ENCODE data around the gene WDR86.

WDR86 gene

DNA sequence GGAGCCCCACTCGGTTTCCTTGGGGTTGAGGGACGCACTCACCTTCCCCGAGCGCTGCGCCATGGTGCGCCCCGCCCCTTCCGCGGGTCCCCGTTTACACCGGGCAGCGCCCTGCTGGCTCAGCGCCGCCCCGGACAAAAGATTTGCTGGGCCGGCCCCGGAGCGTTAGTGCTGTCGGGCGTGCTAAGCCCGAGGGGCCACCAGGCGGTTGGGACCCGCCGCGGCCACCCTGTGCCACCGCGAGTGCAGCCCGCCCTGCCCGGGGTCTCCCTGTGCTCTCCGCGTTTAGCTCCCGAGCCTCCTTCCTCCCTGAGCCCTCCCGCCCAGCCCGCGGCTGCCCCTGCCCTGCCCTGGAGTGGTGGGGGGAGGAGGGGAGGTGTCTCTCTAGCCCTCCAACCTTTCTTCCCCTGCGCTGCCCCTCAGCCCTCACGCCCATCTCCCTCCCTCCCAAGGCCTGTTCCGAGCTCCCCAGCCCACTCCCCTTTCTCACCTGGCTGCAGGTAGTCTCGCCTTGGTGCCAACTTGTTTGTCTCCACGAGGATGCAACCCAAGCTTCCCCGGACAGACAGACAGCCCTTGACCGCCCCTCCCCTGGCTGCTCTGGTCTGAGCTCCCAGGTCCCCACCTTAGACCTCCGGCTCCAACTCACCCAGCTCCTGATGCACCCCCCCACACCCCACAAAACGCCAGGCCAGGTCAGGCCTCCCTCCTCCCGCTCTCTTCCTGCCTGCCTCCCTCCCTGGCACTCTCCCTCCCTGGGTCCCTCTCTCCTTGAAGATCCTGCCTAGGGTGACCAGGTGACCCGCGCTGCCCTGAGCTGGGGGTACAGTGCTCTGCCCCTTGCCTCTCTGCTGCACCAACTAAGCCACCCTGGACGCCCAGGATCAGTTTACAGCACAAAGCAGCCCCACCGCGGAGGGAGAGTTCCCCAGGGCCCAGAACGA lies 30.3 kb upstream of the WDR86 start, which contains the start of gene CRYGN:
CRYGN (minus strand) TSS at position 287 of the 944 bp plus-strand sequence; CDS start at position 63, 224 bp downstream.
- DNase-seq (ENCODE audit: low read depth in 2 of 2), result no peak

GRCh38 chr7:151438864-151439601 lies 29.2 kb upstream of the WDR86 start:
- DNase-seq (ENCODE audit: low read depth in 2 of 2), result no peak

GRCh38 chr7:151437866-151438516 lies 28.2 kb upstream of the WDR86 start:
- no peak for DNase-seq (ENCODE audit: low read depth in 2 of 2)

DNA sequence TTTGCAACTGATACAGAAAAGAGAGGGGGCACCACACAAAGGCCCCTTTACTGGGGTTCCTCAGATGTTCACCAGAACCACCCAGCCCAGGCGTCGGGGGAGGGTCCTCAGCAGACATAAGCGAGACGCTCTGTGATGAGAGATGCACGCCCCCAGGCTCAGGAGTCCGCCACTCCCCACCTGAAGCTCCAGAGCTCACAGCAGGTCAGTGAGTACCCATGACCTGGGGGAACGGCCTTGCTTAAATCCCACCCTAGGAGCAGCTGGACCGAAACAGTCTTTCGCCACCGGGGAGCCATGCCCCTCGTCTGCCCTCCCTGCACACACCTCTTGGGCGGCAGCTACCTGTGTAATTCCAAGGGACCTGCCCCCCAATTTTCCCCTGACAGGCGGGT lies 27.3 kb upstream of the WDR86 start:
- no peak for DNase-seq (ENCODE audit: low read depth in 2 of 2)

DNA sequence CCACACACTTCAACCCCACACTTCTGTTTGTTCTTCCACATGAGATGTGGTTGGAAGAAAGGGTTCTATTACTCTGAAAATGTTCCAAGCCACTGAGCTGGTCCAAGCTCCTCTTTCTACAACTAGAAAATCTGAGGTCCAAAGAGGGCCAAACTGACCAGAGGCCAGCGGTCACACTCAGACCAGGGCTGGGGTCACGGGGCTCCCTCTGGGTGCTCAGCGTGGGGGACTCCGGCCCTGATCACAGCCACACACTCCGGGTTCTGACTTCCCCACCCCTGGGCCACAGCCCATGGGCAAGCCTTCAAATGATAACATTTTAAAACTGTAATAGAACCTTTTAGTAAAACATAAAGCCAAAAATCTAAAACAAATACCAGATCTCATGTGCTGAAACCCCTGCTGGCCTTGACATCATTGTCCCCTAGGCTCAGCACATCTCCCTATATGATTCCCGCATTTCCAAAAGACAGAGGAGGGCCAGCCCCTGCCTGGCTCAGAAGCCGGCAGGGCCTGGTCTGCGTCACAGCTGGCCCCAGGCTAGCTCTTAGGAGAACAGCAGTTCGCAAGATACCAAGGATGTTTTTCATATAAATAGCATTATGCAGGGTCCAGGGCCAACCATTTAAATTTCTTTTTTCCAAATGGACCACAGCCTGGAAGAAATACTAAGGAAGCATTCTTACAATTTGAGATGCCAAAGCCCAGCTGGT lies 26.8 kb upstream of the WDR86 start:
- no peak for DNase-seq (ENCODE audit: low read depth in 2 of 2)

DNA sequence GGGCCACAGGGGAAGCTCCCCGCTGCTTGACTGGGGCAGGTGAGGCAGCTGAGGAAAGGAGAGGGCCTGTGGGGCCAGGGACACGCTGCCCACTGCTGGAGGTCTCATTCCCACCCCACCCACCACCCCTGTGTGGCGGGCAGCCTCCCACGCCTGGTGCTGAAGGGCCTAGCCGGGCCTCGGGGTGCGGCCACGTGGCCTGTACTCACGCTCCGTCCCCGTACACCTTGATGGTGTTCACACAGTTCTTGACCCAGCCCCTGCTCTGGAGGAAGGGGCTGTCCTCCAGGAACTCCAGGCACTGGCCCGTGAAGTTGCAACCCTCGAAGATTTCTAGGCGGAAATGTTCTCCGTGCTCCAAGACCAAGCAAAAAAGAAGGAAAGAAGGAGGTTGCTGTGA lies 26.1 kb upstream of the WDR86 start:
- DNase-seq (ENCODE audit: low read depth in 2 of 2), result no peak

DNA sequence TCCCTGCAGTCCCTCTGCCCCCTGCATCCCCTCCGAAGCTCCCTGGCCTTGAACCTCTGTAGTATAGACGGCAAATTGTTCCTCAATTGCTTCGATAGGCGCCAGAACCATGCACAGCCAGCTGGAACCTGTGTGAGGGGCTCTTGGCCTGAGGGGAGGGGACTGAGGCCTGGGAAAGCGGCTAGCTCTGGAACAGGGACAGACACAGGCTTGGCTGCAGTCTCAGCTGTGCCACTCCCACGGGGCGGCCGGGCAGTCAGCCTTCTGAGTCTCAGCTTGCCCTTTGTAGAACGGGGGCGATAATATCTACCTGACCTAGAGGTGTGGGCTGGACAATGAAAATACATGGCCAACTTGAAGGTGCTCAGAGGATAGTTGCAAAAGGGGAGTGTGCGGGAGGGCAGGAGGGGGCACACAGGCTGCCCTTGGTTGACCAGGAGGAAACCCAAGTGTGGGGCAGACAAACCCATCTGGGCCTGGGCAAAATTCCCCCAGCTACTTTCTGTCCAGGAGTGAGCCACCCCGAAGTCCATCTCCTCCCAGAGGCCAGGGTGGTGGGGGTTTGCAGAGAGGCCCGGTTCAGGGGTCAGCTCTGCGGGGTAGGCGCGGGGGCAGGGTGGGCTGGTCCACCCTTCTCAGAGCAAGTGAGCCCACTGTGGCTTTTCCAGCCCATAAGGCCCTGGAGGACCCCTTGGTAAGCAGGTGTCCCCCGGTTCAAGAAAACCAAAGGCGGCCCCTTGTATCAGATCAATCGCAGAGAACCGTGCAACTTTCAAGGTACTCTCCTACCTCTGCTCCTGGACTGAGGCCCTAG lies 25.5 kb upstream of the WDR86 start:
- DNase-seq (ENCODE audit: low read depth in 2 of 2), result no peak

- no peak for DNase-seq (ENCODE audit: low read depth in 2 of 2)
Observed at GRCh38 chr7:151434549-151434948, 24.7 kb upstream of the WDR86 start.

DNA sequence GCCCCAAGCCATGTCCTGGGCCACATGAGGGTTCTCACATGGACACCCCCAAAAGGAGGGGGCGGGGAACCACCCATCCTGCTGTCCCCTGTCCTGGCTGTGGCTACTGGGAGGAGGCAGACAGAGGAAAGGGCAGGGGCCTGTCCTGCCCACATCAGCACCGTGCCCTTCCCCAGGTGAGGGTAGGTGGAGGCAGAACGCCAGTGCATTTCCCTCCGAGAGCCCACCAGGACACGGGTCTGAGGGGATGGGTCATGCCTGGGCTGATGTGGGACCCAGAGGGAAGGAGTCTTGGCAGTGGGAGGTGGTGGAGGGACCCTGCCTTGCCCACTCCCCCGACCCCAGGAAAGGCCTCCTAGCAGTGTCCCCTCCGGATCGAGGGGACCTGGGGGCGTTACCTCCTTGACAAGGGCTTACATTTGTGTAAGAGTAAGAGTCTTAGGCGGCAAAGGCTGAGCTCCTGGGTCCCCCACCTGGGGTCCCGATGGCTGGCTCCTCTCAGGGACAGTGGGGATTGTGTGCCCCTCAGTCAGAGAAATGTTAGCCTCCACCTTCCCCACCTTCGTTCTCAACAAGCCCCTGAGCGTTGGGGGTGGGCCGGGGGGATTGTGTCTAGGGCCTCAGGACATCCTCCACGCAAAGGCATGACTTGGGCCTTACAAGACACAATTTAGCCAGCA lies 24.0 kb upstream of the WDR86 start:
- DNase-seq (ENCODE audit: low read depth in 2 of 2), result no peak

DNA sequence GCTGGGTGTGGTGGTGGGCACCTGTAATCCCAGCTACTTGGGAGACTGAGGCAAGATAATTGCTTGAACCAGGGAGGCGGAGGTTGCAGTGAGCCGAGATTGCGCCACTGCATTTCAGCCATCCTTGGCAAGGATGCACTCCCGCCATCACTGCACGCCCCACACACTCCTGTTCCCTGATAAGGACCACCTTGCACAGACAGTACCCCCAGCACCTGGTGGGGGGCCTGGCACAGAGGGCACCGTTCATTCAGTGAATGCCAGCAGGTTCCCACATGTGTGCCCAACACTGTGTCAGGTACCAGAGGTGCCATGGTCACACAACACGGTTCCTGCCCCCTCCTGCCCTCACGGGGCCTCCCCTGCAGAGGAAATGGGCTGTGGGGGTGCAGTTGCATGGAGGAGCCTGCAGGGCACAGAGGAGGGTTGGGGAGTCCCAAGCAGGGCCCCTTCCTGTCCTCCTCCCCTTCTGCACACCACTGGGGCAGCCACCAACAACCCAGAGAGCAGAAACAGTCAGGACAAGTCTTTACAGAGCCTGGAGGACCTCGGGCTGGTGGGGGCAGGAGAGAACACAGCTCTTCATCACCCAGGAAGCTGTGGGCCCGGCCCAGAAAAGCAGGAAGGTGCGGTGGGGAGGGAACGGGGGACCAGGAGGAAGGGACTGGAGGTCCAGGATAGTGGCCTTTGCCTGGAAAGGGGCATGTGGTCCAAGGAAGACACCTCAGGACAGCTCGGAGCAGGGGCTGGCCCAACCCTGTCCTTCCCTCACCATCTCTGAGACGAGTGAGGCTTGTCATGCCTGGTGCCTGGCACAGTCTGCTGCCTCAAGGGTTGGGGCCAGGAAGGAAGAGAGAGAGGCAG lies 23.1 kb upstream of the WDR86 start:
- DNase-seq (ENCODE audit: low read depth in 2 of 2), result peak; percentile 24 to 69

GRCh38 chr7:151431768-151432311 lies 22.0 kb upstream of the WDR86 start:
- no peak for DNase-seq (ENCODE audit: low read depth in 2 of 2)

DNA sequence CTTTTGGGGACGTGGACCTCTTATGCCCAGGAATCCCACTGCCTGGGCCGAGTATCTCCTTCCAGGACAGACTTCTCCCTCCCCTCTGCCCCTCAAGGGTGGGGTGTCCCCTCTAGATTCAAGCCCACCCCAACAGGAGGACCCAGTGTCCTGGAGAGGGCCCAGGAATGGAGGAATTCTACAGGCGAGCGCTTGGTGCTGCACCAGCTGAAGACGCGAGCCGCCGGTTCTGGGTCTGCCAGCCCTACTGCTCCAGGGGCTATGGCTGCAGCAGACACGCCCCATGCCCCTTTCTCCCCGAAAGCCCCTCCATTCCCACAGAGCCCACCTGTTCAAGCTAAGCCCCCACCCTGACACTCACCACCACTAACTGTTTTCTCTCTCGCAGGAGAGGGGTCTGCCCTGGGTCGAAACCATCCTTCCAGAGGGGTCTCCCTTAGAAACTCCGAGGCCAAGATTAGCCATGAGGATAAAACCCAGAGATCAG lies 21.5 kb upstream of the WDR86 start:
- DNase-seq (ENCODE audit: low read depth in 2 of 2), result no peak

DNA sequence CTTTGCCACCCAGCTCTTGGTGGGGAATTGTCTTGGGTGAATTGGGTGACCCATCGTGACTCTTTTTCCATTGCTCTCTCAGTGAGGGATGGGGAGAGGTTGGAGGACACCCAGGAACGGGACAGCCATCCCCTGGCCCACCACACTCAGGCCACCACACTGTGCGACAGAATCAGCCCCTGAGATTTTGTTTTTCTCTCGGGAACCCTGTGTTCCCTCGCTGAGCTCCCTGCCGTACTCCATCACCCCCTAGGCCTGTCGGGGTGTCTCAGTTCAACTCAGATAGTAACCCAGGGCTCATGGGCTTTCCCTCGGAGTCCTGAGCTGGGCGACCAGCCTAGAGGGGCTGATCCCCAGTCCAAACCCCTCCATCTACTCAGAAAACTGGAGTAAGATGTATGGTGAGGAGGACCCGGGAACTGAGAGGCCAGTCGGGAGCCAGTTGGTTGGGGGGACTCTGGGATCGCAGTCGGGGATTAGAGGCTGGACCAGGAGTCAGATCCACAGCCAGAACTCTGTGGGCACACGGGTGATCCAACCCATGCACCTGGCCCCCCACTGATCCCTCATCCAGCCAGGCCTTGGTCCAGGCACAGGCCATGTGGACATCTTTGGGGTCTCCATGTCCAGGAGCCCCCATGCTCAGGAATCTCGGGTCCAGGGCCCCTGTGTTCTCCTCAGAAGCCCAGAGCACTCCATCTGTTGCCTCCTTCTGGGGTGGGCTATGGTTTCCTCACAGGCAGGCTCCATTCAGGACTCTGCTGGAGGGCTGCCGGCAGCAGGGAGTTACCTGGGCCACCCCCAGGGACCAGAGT lies 20.8 kb upstream of the WDR86 start:
- no peak for DNase-seq (ENCODE audit: low read depth in 2 of 2)

DNA sequence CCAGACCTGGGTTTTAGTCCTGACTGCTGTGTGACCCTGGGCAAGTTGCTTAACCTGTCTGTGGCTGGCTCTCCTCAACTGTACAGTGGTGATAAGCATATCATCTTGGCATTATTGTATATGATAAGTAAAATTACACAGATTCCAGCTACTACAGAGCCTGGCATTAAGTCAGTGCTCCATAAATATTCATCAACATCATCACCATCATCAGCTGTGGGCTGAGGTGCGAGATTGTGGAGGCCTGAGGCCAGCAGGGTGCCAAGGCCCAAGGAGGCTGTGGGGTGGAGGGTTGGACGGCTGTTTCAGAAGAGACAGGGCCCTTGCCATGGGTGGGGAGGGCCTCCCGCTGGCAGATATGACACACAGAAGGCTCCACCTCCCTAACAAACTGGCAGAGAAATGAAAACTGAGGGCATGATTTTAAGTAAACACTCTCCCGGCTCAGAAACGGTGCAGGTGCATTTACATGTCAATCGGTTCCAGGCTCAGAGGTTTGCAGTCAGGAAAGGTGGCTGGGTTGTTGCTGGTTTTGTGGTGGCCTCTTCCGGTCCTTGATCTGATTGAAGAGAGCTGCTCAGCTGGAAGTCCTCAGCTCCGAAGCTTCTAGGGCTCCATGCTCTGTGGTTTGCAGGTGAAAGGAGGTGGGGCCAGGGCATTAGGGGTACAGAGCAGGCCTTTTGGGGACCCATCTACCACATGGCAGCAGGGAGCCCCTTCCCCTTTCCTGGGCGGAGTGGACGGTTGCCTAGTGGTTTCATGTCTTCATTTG lies 19.9 kb upstream of the WDR86 start:
- DNase-seq (ENCODE audit: low read depth in 2 of 2), result no peak

- DNase-seq (ENCODE audit: low read depth in 2 of 2), result no peak
Observed at GRCh38 chr7:151429237-151429559, 19.4 kb upstream of the WDR86 start.

GRCh38 chr7:151428378-151429236 lies 18.8 kb upstream of the WDR86 start:
- DNase-seq (ENCODE audit: low read depth in 2 of 2), result no peak

Measured in stimulated activated CD4-positive, alpha-beta T cell treated with anti-CD3 and anti-CD28 coated beads, Interleukin-15, amount 100 ng/mL, for 48 hours (primary cell).